Activated T-helper 1 cell treated with Interleukin-2 at 50 U/mL for 16 hours (primary cell): ENCODE data around the gene ZNF790.
A peak's percentile ranks its signal among the peaks of the same experiment; 100 is the strongest.
"Not testable (repeated sequence)": the region's sequence is repeated elsewhere in the genome, so short reads cannot be mapped to it uniquely, and the experiment has no call there.

Experiments used
- DNase-seq: peaks from one replicate; pipeline ENCODE4 v3.0.0-alpha.2; 2020; ENCODE audit warnings: low read depth

ZNF790 gene

DNA sequence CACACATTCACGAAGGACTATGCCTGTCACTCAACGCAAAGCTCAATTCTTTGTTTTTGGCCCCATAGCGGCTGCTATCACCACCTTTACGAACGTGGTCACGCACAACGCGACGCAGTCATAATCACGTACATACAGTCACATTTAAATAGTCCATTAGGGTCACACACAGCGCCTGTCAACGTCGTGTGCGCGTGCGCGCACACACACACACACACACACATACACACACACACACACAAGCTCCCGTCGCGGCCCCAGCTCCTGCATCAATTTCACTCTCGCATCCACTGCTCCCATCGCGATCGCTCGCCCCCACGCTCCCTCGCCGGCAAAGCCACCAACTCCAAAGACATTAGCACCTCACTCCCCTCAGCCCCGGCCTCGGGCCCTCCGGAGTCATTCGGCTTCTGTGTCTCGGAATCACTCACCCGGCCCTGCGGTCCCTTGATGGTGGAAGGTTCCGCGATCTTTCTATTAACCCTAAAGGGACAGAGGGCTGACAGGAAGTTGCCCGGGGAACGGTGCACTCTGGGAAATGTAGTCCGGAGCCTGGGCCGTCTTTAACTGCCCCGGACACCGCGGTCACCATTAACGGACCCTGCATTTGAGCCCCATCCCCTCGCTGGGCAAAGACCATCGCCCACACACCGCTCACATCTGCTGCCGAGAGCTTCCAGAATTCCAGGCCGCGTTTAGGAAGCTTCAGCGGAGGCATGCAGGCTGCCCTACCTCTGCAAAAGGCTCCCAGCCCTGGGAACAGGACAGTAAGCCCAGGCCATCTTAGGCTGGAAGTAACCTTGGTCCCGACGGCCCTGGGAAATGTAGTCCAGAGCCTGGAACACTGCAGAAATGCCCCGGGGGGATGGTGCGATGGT is at the start of gene ZNF790:
TSS of gene ZNF790 (minus strand) at position 482 of the 878 bp plus-strand sequence. CDS start 12,768 bp downstream, outside the sequence.
- DNase-seq: peak; percentile 66

GRCh38 chr19:36876993-36877938 is 39.1 kb upstream of the ZNF790 start:
- DNase-seq: no peak

DNA sequence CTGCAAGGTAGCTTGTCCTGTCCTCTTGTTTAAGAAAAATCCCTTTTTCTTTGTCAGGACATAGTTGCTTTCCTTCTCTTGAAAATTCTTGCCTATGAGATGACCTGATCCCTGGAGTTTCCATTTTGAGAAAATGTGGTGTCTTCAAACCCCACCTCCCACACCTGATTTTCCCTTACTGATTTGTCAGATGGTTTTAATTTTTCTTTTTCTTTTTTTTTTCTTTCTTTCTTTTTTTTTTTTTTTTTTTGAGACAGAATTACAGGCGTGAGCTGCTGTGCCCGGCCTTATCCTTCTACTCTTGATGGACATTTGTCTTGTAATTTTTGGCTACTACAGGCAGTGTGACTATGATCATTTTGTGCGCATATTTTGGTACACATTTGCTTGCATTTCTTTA is 13.7 kb upstream of the ZNF790 start:
- no peak for DNase-seq

- DNase-seq: peak; percentile 72
These were observed 12.6 kb upstream of the ZNF790 start, which contains the start of gene ZNF345 for GRCh38 chr19:36850559-36851442. Gene ZNF345 (plus strand): TSS chr19:36850876. CDS start chr19:36876831, 25,955 bp downstream.

GRCh38 chr19:36849701-36850558 is 11.7 kb upstream of the ZNF790 start:
- peak; percentile 76 for DNase-seq

DNA sequence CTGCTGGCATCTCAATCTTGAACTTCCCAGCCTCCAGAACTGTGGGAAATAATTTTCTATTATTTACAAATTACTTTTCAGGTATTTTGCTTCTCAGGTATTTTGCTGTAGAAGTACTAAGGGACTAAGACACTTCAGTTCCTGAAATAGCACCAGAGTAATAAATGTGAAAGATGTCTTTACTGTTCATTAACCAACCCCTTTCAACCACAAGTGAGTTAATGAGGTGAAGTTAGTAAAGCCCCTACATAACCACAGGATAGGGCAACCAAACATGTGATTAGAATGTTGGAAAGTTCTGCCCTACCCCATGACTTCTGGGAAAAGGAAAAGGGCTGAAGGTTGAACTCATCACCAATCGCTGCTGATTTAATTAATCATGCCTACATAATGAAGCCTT is 9.8 kb upstream of the ZNF790 start:
- DNase-seq: no peak

GRCh38 chr19:36838784-36839324 is 667 bp upstream of the ZNF790 start:
- no peak for DNase-seq

DNA sequence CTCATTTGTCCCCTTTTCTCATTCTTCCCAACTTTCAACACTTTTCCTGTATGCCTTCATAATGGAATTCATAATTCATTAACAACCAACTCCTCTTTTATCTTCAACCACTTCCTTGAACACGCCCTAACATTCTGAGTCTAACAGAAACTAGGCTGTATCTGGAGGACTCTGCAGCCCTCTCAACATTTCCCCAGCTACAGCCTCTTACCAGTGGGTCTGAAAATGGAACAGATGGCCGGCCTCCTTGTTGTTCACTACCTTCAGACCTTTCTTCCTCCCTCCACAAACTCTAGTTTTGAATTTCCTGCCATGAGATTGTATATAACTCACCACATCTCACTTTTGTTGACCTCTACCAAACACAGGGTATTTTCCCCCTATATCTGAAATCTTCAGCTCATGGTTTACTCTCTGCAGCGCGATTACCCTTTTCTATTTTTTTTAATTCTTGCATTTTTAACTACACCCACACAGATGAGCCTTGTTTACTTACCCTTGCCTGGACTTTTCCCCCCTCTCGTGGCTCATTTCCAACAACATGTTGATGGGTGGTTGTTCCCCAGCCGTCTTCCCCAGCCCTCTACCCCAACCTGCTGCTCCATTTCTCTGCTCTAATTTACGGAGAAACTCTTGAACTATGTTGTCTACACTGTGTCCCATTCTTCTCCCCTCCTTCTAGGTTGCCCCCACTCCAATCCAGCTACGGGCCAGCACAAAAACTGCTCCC is 846 bp downstream of the ZNF790 start:
- no peak for DNase-seq

GRCh38 chr19:36833430-36833829 is 4.8 kb downstream of the ZNF790 start:
- DNase-seq: no peak

GRCh38 chr19:36821758-36822157 is 16.4 kb downstream of the ZNF790 start:
- no peak for DNase-seq

GRCh38 chr19:36819130-36819630 is 19.0 kb downstream of the ZNF790 start:
- no peak for DNase-seq

GRCh38 chr19:36807029-36807428 is 31.2 kb downstream of the ZNF790 start:
- DNase-seq: no peak

DNA sequence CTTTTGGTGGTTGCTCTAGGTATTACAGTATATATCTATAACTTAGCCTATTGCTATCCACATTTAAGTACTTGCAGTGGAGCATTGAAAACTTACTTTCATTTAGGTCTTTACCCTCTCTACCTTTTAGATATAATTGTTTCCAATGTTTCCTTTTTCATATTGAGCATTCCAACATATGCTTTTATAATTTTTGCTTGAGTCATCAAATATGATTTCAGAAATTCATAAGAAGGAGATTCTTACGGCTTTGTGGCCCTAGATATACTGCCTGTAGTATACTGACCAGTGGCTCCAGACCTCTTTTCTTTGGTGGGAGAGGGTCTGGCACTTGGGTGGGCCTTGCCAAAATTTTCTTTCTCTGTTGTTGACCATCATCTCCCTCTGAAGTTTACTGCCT is 32.8 kb downstream of the ZNF790 start:
- DNase-seq: no peak

- no peak for DNase-seq
These were observed 40.4 kb downstream of the ZNF790 start for GRCh38 chr19:36797786-36798108.

DNA sequence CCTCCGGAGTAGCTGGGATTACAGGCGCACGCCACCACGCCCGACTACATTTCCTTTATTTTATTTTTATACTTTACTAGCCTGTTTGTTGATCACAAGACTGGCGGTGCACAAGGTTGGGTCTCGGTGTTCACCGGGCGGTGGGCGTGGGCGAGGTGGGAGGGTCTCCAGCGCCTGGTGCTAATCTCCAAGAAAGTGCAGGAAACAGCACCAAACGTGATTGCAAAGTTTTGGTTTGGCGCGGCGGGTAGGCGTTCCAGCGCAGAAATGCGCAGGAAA is 41.5 kb downstream of the ZNF790 start:
- DNase-seq: no peak

DNA sequence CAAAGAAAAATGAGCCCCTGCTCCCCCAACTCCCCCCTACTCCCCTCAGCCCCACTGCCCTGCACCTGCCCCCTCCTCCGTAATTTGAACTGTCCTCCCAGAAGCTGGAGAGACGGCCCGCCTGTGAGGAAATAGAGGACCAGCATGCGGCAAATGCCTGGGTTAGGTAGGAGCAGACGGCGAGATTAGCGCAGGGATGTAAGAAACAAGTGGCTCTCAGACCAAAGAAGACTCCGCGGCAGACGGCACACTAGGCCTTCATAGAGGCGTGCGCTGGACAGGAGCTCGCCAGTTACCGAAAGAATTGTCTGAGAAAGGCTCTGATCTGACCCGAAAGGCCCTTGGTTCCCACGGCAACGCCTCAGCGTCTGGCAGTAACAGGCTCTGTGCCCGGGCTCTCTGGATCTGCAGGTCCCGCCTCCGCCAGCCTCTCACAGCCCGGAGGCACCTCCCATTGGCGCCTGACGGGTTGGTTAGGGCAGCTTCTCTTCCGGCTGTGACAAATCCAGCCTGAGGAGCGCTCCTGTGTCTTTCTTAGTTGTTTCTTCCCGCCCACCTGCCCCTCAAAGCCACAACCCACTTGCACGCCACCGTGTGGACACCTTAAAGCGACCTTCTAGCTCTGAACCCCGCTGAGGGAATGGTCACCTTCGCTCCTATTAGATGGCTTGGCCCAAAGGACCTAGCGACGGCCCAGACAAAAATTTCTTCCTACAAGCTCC is 46.6 kb downstream of the ZNF790 start:
- not testable (repeated sequence) for DNase-seq

- DNase-seq: no peak
These were observed 62.4 kb downstream of the ZNF790 start for GRCh38 chr19:36775768-36776167.

DNA sequence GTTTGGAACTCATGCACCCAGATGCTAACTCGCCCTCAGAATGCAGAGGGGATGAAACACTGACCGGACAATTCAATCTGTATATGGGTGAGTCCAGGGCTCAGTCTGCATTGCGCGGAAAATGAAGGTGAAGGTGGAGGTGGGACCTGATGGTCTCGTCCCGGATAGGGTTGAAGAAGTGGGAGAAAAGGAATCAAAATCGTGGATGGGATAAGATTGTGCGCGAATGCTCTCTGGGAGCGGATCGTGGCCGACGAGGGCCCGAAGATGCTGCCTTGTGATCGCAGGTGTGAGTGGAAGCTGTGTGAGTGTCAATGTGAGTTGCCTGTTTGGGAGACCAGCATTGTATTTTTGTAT is 65.0 kb downstream of the ZNF790 start:
- DNase-seq: no peak
